Lower lobe of right lung (tissue), 2 donors: Measurements from ENCODE around the gene PTPN14. TPM values are rescaled to one million over a fixed set of nuclear protein-coding genes. Genes with fewer than 3 reads are reported as not detected.

Experiments used
- ATAC-seq, 2 donors: fragments of 200-7000 bp; cut with Tn5 transposase; one replicate each; pipeline ENCODE4 v1.9.1; 2020 to 2022; ENCODE audit warnings: mild to moderate bottlenecking in 2 of 2, moderate library complexity in 2 of 2
- DNase-seq: peaks from one replicate; pipeline ENCODE4 v3.0.0-alpha.2; 2020
- H3K27ac ChIP-seq: fragments of 200-600 bp; one replicate; pipeline ENCODE4 v1.8.0; 2022
- H3K27me3 ChIP-seq: fragments of 200-600 bp; one replicate; pipeline ENCODE4 v1.8.0; 2022; ENCODE audit warnings: low read depth
- H3K36me3 ChIP-seq: fragments of 200-600 bp; one replicate; pipeline ENCODE4 v1.8.0; 2022; ENCODE audit warnings: mild to moderate bottlenecking
- H3K4me1 ChIP-seq: fragments of 200-600 bp; one replicate; pipeline ENCODE4 v1.8.0; 2022
- H3K4me3 ChIP-seq: fragments of 200-600 bp; one replicate; pipeline ENCODE4 v1.8.0; 2022; ENCODE audit warnings: mild to moderate bottlenecking
- H3K9me3 ChIP-seq: fragments of 200-600 bp; one replicate; pipeline ENCODE4 v1.8.0; 2022
- intact Hi-C: fragments of 100-400 bp; cut with DNase I; formaldehyde crosslinking; loops from one replicate; pipeline ENCODE4 v1.11.0; 2022
- total RNA-seq: library from RNA; stranded (reverse); fragmentation: NEBNext Ultra II Directional; extraction: Animal tissue kit (Norgen Biotek cat#: 25700); gene quantifications from one replicate; pipeline ENCODE4 v1.2.1, GENCODE V29; 2021
- TF ChIP-seq, protein P1 (sequence below): fragments of 200-600 bp; IDR thresholded peaks from one replicate; pipeline ENCODE4 v1.8.0; 2022; ENCODE audit warnings: antibody characterized with exemption, mild to moderate bottlenecking
- donor health status: DM: no; HTN: yes; CAD: no; lungs with severe emphysema.

Gene PTPN14
- total RNA-seq, 1 donor from 2014 or later, result 34.1 TPM

DNA sequence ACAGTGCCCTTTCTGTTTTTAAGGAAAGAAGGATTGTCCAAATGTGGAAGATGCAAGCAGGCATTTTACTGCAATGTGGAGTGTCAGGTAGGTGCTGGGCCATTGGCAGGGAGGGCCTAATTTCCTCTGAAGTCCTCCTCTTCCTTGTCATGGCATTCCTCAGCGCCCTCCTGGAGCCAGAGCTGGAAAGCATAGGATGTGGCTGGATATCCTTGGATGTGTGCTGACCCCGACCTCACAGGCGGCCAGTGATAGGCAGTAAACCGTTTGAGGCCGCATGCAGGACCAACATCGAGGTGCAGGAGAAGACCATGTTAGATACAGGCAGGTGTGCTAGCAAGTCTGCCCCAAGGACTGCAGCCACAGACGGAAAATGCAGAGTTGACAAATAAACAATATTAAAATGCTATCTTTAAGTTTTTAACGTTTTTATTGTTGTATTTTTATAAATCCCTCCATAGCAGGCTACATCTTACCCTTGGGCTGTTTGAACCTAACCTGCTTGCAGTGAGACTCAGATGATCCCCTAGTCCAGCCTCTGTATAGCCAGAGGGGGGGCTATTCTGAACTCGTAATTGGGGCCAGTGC is 246.1 kb downstream of the PTPN14 start:
- no peak overlapping the region for H3K27ac ChIP-seq
- no peak overlapping the region for H3K4me3 ChIP-seq
- peaks cover 6% of the 10 kb centered on the region for H3K4me1 ChIP-seq
- TF ChIP-seq, protein P1, sequence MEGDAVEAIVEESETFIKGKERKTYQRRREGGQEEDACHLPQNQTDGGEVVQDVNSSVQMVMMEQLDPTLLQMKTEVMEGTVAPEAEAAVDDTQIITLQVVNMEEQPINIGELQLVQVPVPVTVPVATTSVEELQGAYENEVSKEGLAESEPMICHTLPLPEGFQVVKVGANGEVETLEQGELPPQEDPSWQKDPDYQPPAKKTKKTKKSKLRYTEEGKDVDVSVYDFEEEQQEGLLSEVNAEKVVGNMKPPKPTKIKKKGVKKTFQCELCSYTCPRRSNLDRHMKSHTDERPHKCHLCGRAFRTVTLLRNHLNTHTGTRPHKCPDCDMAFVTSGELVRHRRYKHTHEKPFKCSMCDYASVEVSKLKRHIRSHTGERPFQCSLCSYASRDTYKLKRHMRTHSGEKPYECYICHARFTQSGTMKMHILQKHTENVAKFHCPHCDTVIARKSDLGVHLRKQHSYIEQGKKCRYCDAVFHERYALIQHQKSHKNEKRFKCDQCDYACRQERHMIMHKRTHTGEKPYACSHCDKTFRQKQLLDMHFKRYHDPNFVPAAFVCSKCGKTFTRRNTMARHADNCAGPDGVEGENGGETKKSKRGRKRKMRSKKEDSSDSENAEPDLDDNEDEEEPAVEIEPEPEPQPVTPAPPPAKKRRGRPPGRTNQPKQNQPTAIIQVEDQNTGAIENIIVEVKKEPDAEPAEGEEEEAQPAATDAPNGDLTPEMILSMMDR, result no peak
- no peak for DNase-seq
- ATAC-seq, result no peak
- no peaks in the 10 kb centered on the region for H3K27me3 ChIP-seq
- intact Hi-C loops, result no loop called here
- H3K9me3 ChIP-seq, result no peaks in the 10 kb centered on the region
- H3K36me3 ChIP-seq, result no peaks in the 10 kb centered on the region

DNA sequence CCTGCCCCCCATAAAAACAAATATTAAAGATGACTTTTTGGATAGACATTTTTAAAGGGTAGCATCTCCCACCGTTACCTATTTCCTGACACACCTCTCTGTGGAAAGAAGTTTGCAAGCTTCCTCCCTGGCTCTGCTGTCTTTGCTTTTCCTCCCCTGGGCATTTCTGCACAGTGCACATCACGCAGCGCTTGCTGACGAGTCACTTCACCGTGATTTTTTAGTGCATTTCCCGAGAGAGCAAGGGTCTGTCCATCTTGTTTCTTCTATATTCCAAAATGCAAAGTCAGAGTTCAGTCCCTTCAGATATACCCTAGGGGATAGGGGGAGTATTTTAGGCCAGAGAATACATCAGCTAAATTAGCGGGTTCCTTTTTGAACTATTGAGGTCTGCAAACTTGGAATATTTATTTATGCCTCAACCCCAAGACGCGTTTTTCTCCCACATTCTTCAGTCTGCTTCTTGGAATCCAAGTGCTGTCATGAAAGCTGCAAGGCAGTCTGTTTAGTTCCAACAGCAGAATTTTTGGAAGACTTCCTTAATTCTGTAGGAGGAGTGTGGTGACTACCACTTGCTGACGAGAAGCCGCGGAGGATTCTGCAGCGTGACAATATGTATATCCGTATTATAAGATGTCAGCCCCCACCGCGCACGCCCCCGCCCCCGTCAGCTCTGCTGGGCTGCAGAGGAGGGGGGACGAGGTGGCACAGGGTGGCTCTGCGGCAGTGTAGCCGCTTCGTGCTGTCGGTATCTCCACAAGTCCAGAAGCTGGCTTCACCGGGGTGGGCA is 248.1 kb downstream of the PTPN14 start:
- no peaks in the 10 kb centered on the region for H3K4me1 ChIP-seq
- ATAC-seq, result no peak
- no peak overlapping the region for H3K4me3 ChIP-seq
- no peak overlapping the region for H3K27ac ChIP-seq
- no peaks in the 10 kb centered on the region for H3K27me3 ChIP-seq
- intact Hi-C loops, result no loop called here
- no peak for DNase-seq
- H3K9me3 ChIP-seq, result no peaks in the 10 kb centered on the region
- TF ChIP-seq, protein P1, result no peak
- H3K36me3 ChIP-seq, result no peaks in the 10 kb centered on the region

DNA sequence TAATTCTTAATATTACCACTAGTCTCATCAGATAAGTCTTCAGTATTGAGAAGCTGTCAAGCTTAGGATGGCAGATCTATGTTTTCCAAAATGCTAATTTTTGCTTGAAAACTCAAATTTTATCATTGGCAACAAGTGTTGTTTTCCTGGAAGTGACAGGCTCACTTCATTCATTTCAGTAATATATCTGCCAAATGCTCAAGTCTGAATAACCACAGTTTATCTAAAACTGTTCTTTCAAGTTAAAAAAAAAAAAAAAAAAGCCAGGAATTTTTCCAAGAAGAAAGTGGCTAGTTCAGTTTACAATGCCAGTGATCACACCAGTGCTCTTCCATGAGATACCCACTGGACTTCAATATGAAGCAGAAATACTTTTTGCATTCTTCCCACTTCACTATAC is 249.9 kb downstream of the PTPN14 start:
- Histone ChIP-seq H3K4me1 (no peaks in the 10 kb centered on the region), H3K36me3 (no peaks in the 10 kb centered on the region), H3K4me3 (no peak overlapping the region), H3K9me3 (no peaks in the 10 kb centered on the region), H3K27me3 (no peaks in the 10 kb centered on the region), H3K27ac (no peak overlapping the region)
- DNase-seq, result no peak
- ATAC-seq, result no peak
- intact Hi-C loops, result no loop called here
- TF ChIP-seq, protein P1, result no peak

DNA sequence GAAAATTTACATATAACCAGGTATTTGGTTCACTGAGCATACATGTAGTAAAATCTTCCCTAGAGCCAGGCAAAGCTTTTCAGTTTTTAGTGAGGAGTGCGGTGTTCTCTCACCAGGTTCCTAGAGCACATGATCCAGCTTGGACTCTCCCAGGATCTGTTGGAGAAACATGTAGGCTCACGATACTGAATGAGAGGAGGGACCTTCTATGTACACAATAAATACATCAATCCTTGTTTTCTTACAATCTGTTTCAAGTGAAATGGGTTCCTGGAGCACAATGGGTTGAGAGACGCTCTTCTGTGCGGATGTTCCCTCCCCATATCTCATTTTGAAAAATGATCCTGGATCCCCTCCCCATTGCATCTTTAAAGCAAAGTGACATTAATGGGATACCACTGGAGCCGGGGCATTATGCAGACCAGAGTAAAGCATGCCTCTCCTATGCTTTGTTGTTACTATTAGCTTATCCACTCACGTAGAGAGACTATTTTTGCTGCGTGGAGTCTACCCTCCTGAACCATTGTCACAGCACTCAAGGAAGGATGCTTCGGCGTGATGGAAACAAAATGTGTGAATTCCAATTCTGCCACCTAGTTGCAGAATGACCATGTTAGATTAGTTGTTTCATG is 251.1 kb downstream of the PTPN14 start:
- Histone ChIP-seq H3K36me3 (no peaks in the 10 kb centered on the region), H3K4me3 (no peak overlapping the region), H3K27me3 (no peaks in the 10 kb centered on the region), H3K4me1 (no peaks in the 10 kb centered on the region), H3K9me3 (no peaks in the 10 kb centered on the region), H3K27ac (no peak overlapping the region)
- intact Hi-C loops, result no loop called here
- no peak for DNase-seq
- TF ChIP-seq, protein P1, result no peak
- no peak for ATAC-seq

Other genes starting within 250 kb of the PTPN14 start
- gene CENPF, start 51.6 kb upstream of the PTPN14 start, total RNA-seq, result 2.5 TPM